HT1080 (cell line): ENCODE data around the gene L3MBTL4. TPM values are rescaled to one million over a fixed set of nuclear protein-coding genes. Genes with fewer than 3 reads are reported as not detected.

Experiments used
- DNase-seq: peaks from one replicate; pipeline ENCODE4 v3.0.0-alpha.2; 2015; ENCODE audit warnings: low read depth
- small RNA-seq: library from RNA; depleted of rRNA; stranded (forward); fragments of <200 nt; gene quantifications from one replicate; pipeline ENCODE3, GENCODE V24; 2014
- total RNA-seq: library from RNA; depleted of rRNA; stranded (reverse); fragments of >200 nt; shearing (Covaris generic); gene quantifications from 2 replicates; pipeline ENCODE4 v1.2.3, GENCODE V29; 2014

L3MBTL4 gene
- total RNA-seq, 1 experiment from 2014 or later: 0.43 TPM

GRCh38 chr18:5918205-5918858 is 496.4 kb downstream of the L3MBTL4 start:
- DNase-seq: no peak

GRCh38 chr18:5914951-5915350 is 499.8 kb downstream of the L3MBTL4 start:
- no peak for DNase-seq

- DNase-seq: no peak
Measured at GRCh38 chr18:5914016-5914415, 500.7 kb downstream of the L3MBTL4 start.

- no peak for DNase-seq
Measured at GRCh38 chr18:5912566-5912965, 502.1 kb downstream of the L3MBTL4 start.

GRCh38 chr18:5909125-5909524 is 505.6 kb downstream of the L3MBTL4 start:
- no peak for DNase-seq

Small RNAs within 50 kb of the gene (small RNA-seq; reads per million reads assigned to genes)
- gene RNU5F-3P: not detected
- not detected for gene RNU6-349P
